Amniotic epithelial cell (primary cell): ENCODE measurements around the gene CEP85L.

ENCODE experiments used
- DNase-seq: peaks from one replicate; pipeline ENCODE4 v3.0.0-alpha.2; 2010; ENCODE audit warnings: low read depth

Gene CEP85L

DNA sequence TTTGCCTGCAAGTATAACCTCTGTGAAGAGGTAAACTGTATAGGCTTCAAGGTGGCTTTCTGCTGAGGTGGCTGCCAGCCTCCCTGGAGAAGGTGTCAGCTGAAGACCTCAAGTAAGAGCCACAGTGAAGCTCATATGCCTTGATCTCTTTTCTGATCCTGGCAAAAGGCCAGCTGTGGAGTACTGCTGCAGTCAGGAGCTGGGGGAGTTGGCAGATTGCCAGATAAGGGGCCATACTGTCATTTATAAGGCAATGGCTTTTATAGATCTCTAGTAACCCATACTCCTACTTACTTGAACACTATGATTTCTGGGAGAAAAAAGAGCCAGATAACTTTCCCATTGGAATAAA is 8.8 kb upstream of the CEP85L start:
- peak; percentile 50 for DNase-seq

DNA sequence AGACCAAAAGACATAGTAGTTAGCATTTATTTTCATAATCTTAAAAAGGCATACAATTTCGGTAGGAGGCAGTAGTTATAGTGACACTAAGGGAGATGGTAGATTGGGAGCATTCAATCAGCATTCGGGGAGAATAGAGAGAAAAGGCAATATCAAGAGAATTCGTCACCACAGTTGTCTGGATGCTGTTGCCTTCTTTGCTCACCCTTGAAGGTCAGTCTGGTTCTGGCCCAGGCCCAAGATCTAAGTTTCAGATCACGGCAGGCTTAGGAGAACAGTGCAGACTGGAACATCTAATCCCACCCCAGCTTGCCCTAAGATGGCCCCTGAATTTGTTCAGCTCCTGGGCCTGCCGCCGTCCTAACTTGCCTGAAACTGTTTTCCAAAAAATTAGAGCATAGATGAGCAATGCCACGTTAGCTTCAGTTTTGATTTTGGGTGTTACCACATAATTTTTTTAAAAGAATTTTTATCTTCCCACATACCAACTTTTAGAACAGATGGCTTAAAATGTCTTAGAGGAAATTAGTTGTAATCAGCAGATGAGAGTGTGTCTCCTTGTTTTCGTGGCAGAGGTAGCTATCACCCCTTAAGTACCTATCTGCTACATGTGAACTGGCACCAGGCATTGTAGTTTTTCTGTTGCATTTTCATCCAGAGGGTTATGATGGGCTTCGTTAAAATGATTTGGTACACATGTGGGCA is 8.3 kb upstream of the CEP85L start:
- peak; percentile 79 for DNase-seq

DNA sequence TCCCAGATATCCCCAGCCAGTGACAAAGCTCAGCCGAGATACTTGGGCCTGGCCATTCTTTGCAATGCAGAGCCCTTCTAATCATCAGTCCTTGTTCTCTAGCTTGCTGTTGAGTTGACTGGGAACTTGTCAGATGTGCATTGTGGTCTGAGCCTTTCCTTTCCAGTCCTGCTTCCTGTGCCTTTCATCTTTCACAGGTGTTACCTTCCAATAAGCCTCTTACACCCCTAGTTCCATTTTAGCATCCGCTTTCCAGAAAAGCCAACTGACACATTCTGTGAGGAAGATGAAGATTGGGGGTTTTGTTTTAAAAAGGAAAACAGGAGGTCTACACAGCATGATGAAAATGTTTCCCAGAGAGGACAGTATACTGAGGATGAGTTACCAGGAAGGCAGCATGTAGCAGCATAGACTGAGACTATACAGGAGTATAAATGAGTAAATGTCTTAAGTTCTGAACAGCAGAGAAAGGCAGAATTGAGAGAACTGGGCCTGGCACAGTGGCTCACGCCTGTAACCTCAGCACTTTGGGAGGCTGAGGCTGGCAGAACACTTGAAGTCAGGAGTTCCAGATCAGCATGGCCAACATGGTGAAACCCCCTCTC is 5.6 kb upstream of the CEP85L start:
- no peak for DNase-seq

DNA sequence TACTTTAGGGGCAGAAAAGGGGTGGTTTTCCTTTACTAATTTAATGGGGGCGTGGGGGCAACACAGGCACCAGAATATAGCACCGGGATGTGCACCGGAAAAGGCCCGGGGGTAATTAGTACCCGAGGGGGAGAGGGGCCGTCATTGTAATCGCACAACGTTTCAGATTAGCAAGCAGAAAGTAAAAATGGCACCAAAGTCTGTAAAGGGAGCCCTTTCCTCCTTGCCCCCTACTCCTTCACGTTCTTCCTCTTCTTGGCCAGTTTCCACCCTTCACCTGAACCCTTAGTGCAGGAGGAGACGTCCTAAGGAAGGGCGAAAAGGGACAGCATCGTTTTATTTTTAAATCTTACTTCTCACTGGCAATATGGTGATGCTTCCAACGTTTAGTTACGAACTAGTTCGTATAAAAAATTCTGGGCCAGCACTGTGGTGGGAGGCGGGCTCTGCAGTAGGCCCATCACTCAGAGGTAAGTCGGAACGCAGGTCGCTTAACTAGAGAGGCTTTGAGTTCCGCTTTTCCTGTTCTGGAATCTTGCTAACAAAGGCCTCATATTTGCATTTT is 742 bp upstream of the CEP85L start:
- no peak for DNase-seq

DNA sequence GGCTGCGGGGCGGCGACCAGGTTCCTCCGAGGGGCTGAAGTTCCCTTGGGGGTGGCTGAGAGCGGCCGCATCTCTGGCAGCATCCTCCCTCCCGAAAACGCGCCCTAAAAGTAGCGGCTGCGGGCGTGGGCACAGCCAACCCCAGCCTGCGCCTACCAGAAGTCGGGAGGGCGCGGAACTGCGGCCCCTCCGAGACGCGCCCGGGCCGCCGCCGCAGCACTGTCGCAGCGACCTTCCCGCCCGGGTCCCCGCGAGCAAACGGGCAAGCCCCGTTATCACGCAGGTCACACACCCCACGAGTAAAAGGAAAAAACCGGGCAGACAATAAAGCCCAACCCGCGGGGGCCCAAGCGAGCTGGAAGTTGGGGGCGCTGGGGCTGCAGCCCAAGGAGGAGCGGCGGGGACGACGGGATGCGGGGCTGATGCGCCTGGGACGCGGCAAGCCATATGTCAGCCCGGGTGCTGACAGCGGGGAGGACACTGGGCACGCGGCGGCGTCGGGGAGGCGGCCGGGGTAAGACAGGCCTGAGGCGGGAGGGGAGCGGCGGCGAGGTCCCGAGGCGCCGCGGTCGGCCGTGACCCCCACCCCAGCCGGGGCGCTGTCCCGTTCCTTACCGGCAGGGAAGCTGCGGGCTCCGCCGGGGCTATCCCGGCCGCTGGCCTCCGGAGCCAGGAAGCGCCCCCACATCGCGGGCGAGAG is 659 bp downstream of the CEP85L start:
- DNase-seq, result no peak

DNA sequence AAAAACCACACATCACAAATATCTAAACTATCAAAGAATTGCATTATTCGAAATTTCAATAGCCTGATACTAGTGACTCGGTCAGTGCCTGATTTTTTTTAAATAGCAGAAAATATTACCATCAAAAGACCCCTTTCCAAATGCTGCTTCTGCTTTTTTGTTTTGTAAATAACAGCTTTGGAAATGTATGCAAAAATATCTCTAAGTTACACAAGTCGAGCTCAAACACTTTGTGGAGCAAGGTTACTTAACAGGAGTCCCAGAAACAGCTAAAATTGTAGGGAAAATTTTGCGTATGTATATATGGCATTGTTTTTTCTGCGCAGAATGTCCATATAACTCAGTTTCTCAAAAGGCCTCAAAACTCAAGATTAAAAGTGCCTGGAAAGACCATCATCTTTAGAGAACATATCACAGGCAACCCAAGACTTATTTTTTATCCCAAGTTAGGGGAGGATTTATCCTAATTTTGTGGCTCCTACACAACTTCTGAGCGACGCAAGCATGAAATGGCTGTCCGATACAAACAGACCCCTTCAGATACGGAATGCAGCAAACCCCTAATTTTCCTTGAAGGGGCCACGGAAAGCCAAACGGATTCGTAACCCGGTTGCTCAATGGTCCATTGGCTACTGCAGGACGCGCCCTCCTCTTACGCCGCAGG is 1.3 kb downstream of the CEP85L start:
- peak; percentile 39 for DNase-seq

DNA sequence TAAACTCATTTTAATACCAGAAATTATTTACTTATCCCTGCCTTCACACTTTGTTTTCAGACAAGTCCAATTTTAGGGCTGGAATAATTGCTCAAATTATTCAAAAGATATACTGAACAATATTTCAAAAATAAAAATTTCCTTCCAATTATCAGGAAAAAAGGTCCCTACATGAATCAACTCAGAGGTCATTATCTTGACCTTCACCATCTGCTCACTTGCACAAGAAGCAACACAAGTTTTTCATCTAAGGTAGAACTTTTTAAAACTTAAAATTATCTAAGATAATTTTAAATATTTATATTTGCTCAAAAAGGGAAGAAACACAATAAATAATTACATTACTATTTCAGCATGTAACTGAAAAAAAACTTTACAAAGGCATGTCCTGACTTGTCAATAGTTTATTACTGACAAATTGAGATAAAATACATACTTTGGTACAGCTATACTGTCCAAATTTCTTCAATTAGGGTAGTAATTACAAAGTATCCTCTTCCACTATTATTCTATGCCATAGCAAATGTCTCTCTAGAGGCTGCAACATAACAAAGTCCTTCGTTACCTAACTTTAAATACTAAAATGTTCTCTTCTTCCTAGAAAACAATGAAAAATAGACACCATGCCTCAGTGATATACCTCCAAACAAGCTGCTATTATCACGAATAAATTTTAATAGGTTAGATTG is 2.4 kb downstream of the CEP85L start:
- DNase-seq, result no peak

DNA sequence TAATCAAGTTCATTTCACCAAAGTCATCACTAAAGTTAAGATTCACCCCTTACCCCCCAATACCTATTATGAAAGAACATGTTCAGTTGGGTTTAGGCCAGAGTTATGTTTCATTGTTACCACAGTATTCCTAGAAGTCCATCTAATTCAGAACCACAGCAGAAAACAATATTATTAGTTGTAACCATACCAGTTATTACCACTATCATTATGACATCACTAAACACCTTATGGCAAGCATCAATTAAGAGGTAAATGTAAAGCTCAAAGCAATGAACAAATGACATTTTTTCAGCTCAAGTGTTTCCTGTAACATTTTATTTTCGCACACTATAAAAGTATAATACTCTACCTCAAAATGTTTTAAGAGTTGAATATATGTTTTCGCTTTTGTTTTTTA is 4.4 kb downstream of the CEP85L start:
- DNase-seq, result no peak

DNA sequence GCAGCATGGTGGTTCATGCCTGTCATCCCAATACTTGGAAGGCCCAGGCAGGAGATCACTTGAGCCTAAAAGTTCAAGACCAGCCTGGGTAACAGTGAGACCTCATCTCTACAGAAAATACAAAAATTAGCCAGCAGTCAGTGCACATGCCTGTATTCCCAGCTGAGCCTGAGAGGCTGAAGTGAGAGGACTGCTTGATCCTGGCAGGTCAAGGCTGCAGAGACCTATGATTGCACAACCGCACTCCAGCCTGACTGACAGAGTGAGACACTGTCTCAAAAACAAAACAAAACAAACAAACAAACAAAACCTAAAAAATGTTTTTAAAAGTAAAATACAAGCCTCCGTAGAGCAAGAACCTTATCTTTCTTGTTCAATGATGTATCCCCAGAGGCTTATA is 6.0 kb downstream of the CEP85L start:
- peak; percentile 40 for DNase-seq

DNA sequence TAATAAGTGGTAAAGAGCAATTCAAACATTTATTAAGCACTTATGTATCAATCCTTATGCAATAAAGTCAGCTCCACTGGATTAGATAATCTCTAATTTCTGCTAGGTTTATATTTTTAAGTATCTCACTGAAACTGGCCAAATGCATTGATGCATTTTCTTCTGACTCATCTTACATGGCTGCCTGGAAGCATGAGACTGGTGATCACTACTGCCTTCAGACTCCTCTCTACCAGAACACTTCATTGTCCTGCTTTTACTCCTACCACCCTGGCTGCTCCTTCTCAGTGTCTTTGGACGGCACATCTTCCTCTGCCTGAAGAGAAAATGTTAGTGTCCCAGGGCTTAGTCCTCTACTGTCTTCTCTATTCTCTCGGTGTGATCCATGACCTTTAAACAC is 7.4 kb downstream of the CEP85L start:
- peak; percentile 34 for DNase-seq

DNA sequence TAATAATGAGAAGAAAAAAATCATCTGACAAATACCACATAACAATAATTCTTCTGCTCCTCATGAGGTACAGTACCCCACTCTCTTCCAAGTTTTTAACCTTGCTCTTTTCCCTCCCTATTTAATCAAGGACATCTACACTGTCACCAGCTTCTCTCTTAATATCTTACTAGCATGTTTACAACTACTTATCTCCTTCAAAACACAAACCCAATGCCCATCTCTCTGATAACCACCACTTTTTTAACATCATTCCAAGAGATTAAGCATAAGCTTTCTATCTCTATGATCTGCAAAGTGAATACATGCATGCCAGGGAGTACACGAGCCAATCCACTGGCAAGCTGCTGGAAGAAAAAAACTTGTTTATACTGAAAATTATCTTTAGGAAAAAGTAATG is 10.3 kb downstream of the CEP85L start:
- peak; percentile 62 for DNase-seq

DNA sequence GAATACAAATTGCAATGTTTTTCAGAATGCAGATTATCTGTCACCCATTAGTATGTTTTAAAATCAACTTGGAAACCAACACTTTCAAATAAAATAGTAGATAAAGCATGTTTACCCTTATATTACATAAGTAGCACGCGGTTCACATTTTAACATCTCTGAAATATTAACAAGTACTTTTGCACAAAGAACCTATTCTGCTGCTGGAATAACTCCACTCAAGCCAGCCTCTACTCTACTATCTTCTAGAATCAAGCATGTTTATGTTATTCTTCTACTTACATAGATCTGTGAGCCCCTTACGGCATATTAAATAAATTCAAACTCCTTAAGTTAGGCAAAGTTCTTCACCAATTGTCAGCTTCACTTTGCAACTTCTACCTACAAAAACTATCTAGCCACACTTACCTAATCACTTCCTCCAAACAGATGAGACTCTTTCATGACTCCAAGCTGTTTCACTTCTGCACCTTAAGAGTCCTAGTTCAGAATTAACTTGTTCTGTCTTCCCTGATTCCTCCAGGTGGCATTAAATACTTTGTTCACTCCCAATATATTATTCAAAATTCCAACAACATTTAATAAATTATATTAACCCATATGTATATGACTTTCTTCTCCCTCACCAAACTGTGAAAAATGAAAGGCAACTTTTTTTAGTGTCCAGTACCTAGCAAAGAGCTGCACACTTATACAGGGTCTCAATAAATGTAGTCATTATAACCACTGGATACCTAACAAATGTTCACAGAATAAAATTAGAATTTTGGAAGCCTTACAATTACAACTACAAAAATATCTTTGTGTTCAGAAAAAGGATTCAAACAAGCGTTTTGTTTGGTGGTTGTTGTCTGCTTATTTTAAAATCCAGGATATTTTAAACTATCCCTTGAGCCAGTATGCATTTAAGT is 12.1 kb downstream of the CEP85L start:
- no peak for DNase-seq

DNA sequence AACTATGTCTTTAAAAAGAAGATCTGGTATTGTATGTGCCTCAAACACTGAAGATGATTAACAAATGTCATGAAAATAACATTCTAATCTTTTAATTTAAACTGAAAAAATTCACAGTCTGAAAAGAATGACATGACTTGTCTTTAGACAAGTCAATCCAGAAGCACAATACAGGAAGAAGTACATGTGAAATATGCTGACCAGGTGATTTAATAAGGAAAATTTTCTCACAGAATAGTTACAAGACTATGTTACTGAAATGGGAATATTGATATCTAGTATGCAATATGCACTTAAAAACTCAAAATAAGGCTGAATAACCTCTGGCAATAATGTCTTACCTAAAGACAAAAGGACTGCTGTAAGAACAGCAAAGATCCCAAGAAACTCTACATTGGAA is 13.1 kb downstream of the CEP85L start:
- no peak for DNase-seq

DNA sequence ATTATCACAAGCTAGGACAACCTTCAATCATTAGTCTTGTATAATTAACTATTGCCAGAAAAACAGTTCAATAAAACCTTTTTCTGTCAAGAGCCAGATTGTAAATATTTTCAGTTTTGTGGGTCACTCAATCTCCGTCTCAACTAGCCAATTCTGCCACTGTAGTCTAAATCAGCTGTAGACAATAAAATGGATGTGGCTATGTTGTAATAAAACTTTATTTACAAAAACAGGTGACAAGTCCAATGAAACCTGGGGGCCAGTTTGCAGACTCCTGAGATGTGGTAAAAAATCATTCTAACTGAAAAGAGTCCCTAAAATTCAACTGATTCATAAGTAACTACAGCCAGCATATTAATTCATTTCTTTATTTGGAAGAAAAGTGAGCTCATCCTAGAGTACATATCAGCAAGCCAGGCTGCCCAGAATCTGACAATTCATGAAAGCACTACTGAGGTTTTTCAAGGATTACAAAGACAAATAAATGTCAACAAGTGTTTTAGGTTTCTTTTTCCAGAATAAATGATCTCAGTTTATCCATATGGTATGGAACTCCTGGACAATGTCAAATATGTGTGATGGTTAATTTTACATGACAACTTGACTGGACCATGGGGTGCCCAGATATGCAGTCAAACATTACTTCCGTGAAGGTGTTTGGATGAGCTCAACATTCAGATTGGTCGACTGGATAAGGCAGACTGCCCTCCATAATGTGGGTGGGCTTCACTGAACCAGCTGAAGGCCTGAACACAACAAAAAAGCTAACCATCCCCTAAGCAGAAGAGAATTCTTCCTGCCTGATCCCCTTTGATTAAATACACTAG is 15.3 kb downstream of the CEP85L start:
- DNase-seq, result no peak

DNA sequence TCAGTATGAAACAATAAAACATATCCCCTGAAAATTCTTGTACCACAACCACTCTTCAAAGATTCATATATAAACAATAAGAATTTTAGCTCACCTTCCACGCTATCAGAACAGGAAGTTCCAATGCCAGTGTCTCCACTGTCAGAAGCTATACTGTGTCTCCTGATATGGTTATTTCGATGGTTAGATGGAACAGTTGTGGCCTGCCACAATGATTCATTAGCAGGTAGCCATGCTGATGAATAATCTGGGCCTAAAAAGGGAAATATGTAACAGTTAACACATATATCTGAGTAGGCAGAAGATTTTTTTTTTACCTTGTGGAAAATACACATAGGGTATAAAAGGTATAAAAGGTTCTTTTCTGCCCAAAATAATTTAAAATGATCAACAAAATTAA is 19.0 kb downstream of the CEP85L start:
- DNase-seq, result peak; percentile 29

DNA sequence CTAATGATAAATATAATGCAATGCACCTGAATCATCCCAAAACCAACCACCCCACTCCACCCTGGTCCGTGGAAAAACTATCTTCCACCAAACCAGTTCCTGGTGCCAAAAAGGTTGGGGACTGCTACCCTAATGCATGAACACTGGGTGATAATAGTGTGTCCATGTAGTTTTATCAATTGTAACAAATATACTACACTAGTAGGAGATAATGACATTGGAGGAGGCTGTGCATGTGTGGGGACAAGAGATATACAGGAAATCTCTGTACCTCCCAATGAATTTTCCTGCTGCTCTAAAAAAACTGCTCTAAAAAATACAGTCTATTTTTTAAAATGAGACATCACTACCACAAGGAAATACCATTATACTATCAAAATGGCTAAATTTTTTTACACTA is 20.5 kb downstream of the CEP85L start:
- no peak for DNase-seq

DNA sequence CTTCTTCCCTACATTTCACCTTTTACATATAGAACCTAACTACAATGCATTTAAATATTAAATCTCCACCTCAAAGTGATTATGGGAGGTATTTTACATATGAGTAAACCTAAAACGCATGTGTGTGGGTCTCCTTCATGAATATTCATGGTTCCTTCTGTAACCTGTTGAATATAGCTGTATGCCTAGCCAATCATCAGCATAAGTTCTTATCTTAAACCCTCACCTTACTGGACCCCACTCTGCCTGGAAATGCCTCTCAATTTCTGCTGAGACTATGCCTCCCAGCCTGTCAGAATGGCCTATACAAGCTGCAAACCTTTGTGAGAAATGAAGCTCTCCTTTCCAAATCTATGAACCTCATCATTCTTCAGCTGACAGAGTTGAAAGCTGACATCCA is 21.3 kb downstream of the CEP85L start:
- DNase-seq, result no peak

DNA sequence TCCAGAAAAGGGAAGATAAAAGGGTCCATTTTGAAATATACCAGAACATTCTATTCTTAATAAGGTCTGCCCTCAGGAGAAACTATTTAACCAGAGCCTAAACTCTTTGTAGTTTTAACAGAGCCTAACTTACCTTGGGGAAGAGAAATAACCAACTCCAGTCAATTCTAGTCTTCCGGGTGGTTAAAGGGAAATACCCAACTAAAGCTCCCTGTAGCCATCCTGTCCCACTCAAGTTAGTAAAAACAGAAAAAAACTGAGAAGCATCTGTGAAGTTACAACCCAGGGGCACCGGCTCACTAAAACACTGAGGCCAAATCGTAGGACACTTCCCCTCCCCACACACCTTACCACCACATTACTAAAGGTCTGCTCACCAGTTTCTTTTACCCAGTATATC is 23.7 kb downstream of the CEP85L start:
- no peak for DNase-seq

DNA sequence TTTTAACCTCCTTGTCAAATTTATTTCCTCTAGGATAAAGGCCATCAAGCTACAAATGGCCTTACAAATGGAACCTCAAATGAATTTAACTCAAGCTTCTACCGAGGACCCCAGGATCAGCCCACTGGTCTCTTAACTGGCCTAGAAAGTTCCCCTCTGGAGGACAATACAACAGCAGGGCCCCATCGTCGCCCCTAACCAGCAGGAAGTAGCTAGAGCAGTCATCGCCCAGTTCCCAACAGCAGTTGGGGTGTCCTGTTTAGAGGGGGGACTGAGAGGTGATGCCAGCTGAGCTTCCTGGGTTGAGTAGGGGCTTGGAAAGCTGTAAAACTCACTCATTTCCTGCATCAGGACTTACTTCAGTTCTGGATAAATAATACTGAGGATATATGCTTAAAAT is 25.6 kb downstream of the CEP85L start:
- DNase-seq, result no peak

DNA sequence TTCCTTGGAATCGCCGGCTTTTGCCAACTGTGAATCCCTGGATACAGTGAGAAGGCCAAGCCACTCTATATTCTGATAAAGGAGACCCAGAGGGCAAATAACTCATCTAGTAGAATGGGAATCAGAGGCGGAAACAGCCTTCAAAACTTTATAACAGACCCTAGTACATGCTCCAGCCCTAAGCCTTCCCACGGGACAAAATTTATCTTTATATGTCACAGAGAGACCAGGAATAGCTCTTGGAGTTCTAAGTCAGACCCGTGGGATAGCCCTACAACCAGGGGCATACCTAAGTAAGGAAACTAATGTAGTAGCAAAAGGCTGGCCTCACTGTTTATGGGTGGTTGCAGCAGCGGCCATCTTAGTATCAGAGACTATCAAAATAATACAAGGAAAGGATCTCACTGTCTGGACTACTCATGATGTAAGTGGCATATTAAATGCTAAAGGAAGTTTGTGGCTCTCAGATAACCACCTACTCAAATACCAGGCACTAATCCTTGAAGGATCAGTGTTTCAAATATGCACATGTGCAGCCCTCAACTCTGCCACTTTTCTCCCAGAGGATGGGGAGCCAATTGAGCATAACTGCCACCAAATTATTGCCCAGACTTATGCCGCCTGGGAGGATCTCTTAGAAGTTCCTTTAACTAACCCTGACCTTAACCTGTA is 29.5 kb downstream of the CEP85L start:
- peak; percentile 17 for DNase-seq
